ENCODE measurements around the gene CDC6. TPM values are rescaled to one million over a fixed set of nuclear protein-coding genes. Genes with fewer than 3 reads are reported as not detected.

The CDC6 gene
- total RNA-seq, 2 donors from 2014 or later = 1.2 to 2.7 TPM

GRCh38 chr17:40346765-40347158, 59.1 kb downstream of the CDC6 start:
- H3K27me3 Mint-ChIP-seq = no peaks in the 10 kb centered on the region
- peak overlapping the region; percentile 94 for H3K27ac Mint-ChIP-seq
- no peaks in the 10 kb centered on the region for H3K9me3 ChIP-seq (ENCODE audit: control insufficient read depth, low read length, poor library complexity, severe bottlenecking)
- peak overlapping the region; percentile 89 for H3K4me3 Mint-ChIP-seq
- peak in 1 of 3 donors; percentile 54 for DNase-seq
- ATAC-seq = peak; percentile 34
- H3K4me1 Mint-ChIP-seq = peaks cover 47% of the 10 kb centered on the region
- H3K36me3 Mint-ChIP-seq (ENCODE audit: low read depth) = no peaks in the 10 kb centered on the region

- DNase-seq (no peak), ATAC-seq (no peak)
- Mint-ChIP-seq H3K27me3 (no peaks in the 10 kb centered on the region), H3K4me1 (peaks cover 54% of the 10 kb centered on the region), H3K27ac (peak overlapping the region; percentile 94), H3K4me3 (peak overlapping the region; percentile 89), H3K36me3 (ENCODE audit: low read depth) (peaks cover 2% of the 10 kb centered on the region)
- H3K9me3 ChIP-seq (ENCODE audit: control insufficient read depth, low read length, poor library complexity, severe bottlenecking) = no peaks in the 10 kb centered on the region
Observed at GRCh38 chr17:40347319-40348135, 59.8 kb downstream of the CDC6 start.

- Mint-ChIP-seq H3K27me3 (no peaks in the 10 kb centered on the region), H3K27ac (peak overlapping the region; percentile 94), H3K4me3 (peak overlapping the region; percentile 89), H3K36me3 (ENCODE audit: low read depth) (peaks cover 3% of the 10 kb centered on the region), H3K4me1 (peaks cover 53% of the 10 kb centered on the region)
- DNase-seq (no peak), ATAC-seq (no peak)
- no peaks in the 10 kb centered on the region for H3K9me3 ChIP-seq (ENCODE audit: control insufficient read depth, low read length, poor library complexity, severe bottlenecking)
Observed at GRCh38 chr17:40348136-40348504, 60.4 kb downstream of the CDC6 start.

- Mint-ChIP-seq H3K27ac (peak overlapping the region; percentile 94), H3K27me3 (no peaks in the 10 kb centered on the region), H3K4me3 (peak overlapping the region; percentile 9), H3K36me3 (ENCODE audit: low read depth) (peaks cover 3% of the 10 kb centered on the region), H3K4me1 (peaks cover 50% of the 10 kb centered on the region)
- no peaks in the 10 kb centered on the region for H3K9me3 ChIP-seq (ENCODE audit: control insufficient read depth, low read length, poor library complexity, severe bottlenecking)
- ATAC-seq = no peak
- DNase-seq = no peak
Observed at GRCh38 chr17:40348562-40349476, 61.1 kb downstream of the CDC6 start.

GRCh38 chr17:40349477-40349894, 61.8 kb downstream of the CDC6 start:
- H3K4me1 Mint-ChIP-seq = peaks cover 46% of the 10 kb centered on the region
- peak overlapping the region; percentile 47 for H3K4me3 Mint-ChIP-seq
- DNase-seq (no peak), ATAC-seq (no peak)
- H3K27ac Mint-ChIP-seq = peak overlapping the region; percentile 94
- peaks cover 3% of the 10 kb centered on the region for H3K36me3 Mint-ChIP-seq (ENCODE audit: low read depth)
- H3K9me3 ChIP-seq (ENCODE audit: control insufficient read depth, low read length, poor library complexity, severe bottlenecking) = no peaks in the 10 kb centered on the region
- no peaks in the 10 kb centered on the region for H3K27me3 Mint-ChIP-seq

- Mint-ChIP-seq H3K27me3 (no peaks in the 10 kb centered on the region), H3K4me1 (peaks cover 40% of the 10 kb centered on the region), H3K27ac (peak overlapping the region; percentile 94), H3K4me3 (peak overlapping the region; percentile 47), H3K36me3 (ENCODE audit: low read depth) (peaks cover 3% of the 10 kb centered on the region)
- DNase-seq = no peak
- no peak for ATAC-seq
- no peaks in the 10 kb centered on the region for H3K9me3 ChIP-seq (ENCODE audit: control insufficient read depth, low read length, poor library complexity, severe bottlenecking)
Observed at GRCh38 chr17:40349895-40350688, 62.4 kb downstream of the CDC6 start.

GRCh38 chr17:40350689-40351358, 63.1 kb downstream of the CDC6 start:
- Mint-ChIP-seq H3K4me3 (no peak overlapping the region), H3K27me3 (no peaks in the 10 kb centered on the region), H3K27ac (peak overlapping the region; percentile 94), H3K36me3 (ENCODE audit: low read depth) (peaks cover 3% of the 10 kb centered on the region), H3K4me1 (peaks cover 32% of the 10 kb centered on the region)
- ATAC-seq = no peak
- no peaks in the 10 kb centered on the region for H3K9me3 ChIP-seq (ENCODE audit: control insufficient read depth, low read length, poor library complexity, severe bottlenecking)
- no peak for DNase-seq

GRCh38 chr17:40351359-40352236, 63.9 kb downstream of the CDC6 start:
- H3K9me3 ChIP-seq (ENCODE audit: control insufficient read depth, low read length, poor library complexity, severe bottlenecking) = no peaks in the 10 kb centered on the region
- Mint-ChIP-seq H3K27ac (no peak overlapping the region), H3K4me3 (peak overlapping the region; percentile 25), H3K27me3 (no peaks in the 10 kb centered on the region), H3K4me1 (peaks cover 27% of the 10 kb centered on the region), H3K36me3 (ENCODE audit: low read depth) (peaks cover 3% of the 10 kb centered on the region)
- DNase-seq (no peak), ATAC-seq (no peak)

- no peaks in the 10 kb centered on the region for H3K9me3 ChIP-seq (ENCODE audit: control insufficient read depth, low read length, poor library complexity, severe bottlenecking)
- H3K4me3 Mint-ChIP-seq = peak overlapping the region; percentile 50
- peak overlapping the region; percentile 82 for H3K27ac Mint-ChIP-seq
- DNase-seq (no peak), ATAC-seq (no peak)
- peaks cover 3% of the 10 kb centered on the region for H3K36me3 Mint-ChIP-seq (ENCODE audit: low read depth)
- peaks cover 22% of the 10 kb centered on the region for H3K4me1 Mint-ChIP-seq
- no peaks in the 10 kb centered on the region for H3K27me3 Mint-ChIP-seq
Observed at GRCh38 chr17:40352237-40352778, 64.6 kb downstream of the CDC6 start.

- no peak for ATAC-seq
- H3K27ac Mint-ChIP-seq = peak overlapping the region; percentile 82
- H3K4me3 Mint-ChIP-seq = no peak overlapping the region
- peaks cover 24% of the 10 kb centered on the region for H3K4me1 Mint-ChIP-seq
- H3K27me3 Mint-ChIP-seq = no peaks in the 10 kb centered on the region
- no peaks in the 10 kb centered on the region for H3K9me3 ChIP-seq (ENCODE audit: control insufficient read depth, low read length, poor library complexity, severe bottlenecking)
- no peak for DNase-seq
- peaks cover 3% of the 10 kb centered on the region for H3K36me3 Mint-ChIP-seq (ENCODE audit: low read depth)
Observed at GRCh38 chr17:40352779-40353394, 65.2 kb downstream of the CDC6 start.

Measured in T-helper 17 cell (primary cell).